ENCODE results near the gene BRF1. TPM values are rescaled to one million over a fixed set of nuclear protein-coding genes. Genes with fewer than 3 reads are reported as not detected.

Gene BRF1
- 28.1 and 29.8 TPM in 2 replicates for total RNA-seq

GRCh38 chr14:105300542-105301102 is at the start of gene BRF1:
Gene BRF1 (minus strand): TSS chr14:105301001. CDS start chr14:105300629, 372 bp downstream.

DNA sequence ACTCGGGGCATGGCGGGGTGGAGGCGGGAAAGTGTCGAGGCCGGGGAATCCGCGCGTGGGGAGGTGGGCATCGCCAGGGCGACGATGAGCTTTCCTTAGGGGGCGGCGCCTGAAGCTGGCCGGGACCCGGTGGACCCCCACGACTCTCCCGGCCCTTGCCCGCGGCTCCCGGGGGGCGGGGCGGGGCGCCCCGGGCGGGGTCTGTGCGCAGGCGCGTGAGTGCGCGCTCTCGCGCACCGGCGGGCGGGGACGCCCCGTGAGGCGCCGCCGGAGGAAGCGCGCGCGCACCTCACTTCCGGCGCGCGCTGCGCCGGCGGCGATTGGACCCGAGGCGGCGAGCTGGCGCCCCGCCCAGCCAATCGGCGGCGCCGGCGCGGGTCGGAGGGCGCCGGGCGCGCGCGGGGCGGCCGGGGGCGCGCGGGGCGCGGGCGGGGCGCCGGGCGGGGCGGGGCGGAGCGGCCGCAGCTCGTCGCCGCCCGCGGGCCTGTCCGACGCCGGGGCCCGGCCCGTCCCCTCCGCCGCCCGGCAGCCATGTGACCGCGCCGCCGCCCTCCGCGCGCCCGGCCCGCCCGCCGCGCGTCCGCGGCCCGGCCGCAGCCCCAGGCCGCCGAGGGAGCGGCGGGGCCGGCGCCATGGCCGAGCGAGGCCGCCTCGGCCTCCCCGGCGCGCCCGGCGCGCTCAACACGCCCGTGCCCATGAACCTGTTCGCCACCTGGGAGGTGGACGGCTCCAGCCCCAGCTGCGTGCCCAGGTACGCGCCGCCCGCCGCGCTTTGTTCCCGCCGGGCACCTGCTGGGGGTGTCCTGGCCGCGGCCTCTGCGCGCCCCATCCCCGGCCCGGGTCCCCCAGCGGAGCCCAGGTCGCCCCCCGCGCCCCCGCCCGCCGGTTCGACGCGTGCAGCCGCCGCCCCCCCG is 13.7 kb upstream of the BRF1 start, which contains the start of gene PACS2:
PACS2 (plus strand) TSS at position 462 of the 914 bp plus-strand sequence; CDS start at position 633, 171 bp downstream.

DNA sequence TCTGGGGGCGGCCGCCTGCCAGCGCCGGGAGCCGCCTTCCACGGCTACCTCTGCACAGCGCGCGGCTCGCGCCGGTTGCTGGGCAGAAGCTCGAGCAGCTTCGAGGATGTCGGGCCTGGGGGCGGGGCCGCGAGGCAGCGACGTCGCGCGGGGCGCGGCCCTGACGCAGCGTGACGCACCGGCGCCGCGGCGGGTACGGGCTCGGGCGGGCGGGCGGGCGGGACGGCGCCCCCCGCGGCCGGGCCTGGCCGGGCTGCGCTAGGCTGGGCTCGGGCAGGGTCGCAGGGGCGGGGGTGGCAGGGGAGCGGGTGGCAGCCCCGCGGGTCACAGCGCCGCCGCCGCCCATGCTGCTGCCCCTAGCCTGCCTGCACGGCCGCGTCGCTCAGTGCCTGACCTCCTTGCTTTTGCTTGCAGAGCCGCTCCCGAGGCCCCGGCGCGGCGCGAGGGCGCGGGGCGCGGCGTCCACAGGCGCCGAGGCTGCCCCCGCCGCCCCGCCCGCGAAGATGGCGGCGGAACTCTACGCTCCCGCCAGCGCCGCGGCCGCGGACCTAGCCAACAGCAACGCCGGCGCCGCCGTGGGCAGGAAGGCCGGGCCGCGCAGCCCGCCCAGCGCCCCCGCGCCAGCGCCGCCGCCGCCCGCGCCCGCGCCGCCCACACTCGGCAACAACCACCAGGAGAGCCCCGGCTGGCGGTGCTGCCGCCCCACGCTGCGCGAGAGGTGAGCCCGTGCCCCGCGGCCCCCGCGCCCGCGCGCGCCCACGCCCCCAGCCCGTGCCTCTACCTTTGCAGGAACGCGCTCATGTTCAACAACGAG is 52.2 kb downstream of the BRF1 start, which contains the start of gene BTBD6:
BTBD6 (plus strand) TSS at position 166 of the 814 bp plus-strand sequence; CDS start at position 345, 179 bp downstream.

GRCh38 chr14:105180592-105181548 is 119.9 kb downstream of the BRF1 start, which contains the start of gene NUDT14:
Gene NUDT14 (minus strand): TSS chr14:105181312. CDS start chr14:105181209, 103 bp downstream.

GRCh38 chr14:105168496-105168978 is 132.3 kb downstream of the BRF1 start, which contains the start of gene JAG2:
Gene JAG2 (minus strand): TSS chr14:105168776. CDS start chr14:105168420, 356 bp downstream.

Other genes starting within 250 kb of the BRF1 start
- gene GPR132, start 235.6 kb downstream of the BRF1 start, total RNA-seq: 0.22 TPM in 1 of 2 replicates, not detected in the other
- 0.86 and 1.8 TPM in 2 replicates for gene JAG2, start 132.2 kb downstream of the BRF1 start, total RNA-seq
- 7.6 and 14.1 TPM in 2 replicates for gene NUDT14, start 119.7 kb downstream of the BRF1 start, total RNA-seq
- gene BTBD6, start 52.5 kb downstream of the BRF1 start, total RNA-seq: 36.0 and 45.5 TPM in 2 replicates
- gene PACS2, start 13.7 kb upstream of the BRF1 start, total RNA-seq: 44.2 and 55.3 TPM in 2 replicates
- 0.39 and 0.43 TPM in 2 replicates for gene TEX22, start 97.5 kb upstream of the BRF1 start, total RNA-seq
- 36.3 and 46.3 TPM in 2 replicates for gene MTA1, start 118.8 kb upstream of the BRF1 start, total RNA-seq
- gene CRIP2, start 173.8 kb upstream of the BRF1 start, total RNA-seq: 72.5 and 81.2 TPM in 2 replicates
- gene CRIP1, start 185.9 kb upstream of the BRF1 start, total RNA-seq: 19.7 and 27.7 TPM in 2 replicates
- 3.4 and 5.4 TPM in 2 replicates for gene TEDC1, start 190.2 kb upstream of the BRF1 start, total RNA-seq
- gene TMEM121, start 225.6 kb upstream of the BRF1 start, total RNA-seq: 6.5 and 7.7 TPM in 2 replicates

Data from articular chondrocyte of knee joint (primary cell).